Forelimb muscle (tissue), 1 donor: ENCODE results near the gene PCBP1. TPM values are rescaled to one million over a fixed set of nuclear protein-coding genes. Genes with fewer than 3 reads are reported as not detected.
A peak's percentile ranks its signal among the peaks of the same experiment; 100 is the strongest.
"Not testable (repeated sequence)": the region's sequence is repeated elsewhere in the genome, so short reads cannot be mapped to it uniquely, and the experiment has no call there.

ENCODE experiments used
- DNase-seq: peaks from one replicate; pipeline ENCODE4 v3.0.0-alpha.2; 2013; ENCODE audit warnings: low read depth
- polyA plus RNA-seq: library from polyadenylated mRNA; unstranded; fragments of 120-200 nt; gene quantifications from one replicate; pipeline ENCODE4 v1.2.1, GENCODE V29; 2013; ENCODE audit not compliant: insufficient read length

PCBP1 gene
- polyA plus RNA-seq, 1 donor, result 268 TPM

- DNase-seq, result no peak
Observed at GRCh38 chr2:70081221-70081620, 6.1 kb upstream of the PCBP1 start.

DNA sequence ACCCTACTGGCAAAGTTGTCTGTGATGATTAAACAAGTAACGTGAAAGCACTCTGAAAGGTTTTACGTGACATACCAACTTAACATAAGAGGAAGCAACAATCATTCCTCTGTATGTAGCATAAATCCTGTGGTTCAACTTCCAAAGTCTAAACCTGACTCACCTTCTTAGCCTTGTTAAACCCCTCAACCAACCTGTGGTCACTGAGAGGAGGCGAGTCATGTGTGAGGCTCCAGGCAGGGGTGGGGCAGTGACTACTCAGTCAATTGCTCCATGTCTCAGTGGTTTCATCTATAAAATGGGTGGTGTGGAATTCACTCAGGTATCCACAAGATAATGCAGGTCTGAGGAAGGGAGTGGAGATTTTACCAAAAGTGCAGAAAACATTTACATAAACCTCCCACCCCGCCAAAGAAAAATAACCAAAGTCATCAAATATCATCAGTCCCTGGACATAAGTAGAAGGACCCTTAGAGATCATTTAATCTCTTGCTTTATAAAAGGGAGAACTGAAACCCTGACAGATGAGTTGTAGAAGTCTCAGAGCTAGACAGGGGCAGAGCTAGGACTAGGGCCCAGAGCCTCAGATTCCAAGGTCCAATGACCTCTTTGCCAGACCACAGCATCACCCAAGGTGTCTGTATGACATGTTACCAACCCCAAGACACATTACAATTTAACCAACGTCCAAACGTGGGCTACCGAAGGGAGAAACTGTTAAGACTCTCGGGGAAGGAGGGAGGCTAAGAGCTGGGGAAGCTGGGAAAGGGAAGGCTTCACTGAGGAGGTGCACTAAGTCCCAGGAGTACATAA is 3.7 kb upstream of the PCBP1 start:
- DNase-seq, result no peak

DNA sequence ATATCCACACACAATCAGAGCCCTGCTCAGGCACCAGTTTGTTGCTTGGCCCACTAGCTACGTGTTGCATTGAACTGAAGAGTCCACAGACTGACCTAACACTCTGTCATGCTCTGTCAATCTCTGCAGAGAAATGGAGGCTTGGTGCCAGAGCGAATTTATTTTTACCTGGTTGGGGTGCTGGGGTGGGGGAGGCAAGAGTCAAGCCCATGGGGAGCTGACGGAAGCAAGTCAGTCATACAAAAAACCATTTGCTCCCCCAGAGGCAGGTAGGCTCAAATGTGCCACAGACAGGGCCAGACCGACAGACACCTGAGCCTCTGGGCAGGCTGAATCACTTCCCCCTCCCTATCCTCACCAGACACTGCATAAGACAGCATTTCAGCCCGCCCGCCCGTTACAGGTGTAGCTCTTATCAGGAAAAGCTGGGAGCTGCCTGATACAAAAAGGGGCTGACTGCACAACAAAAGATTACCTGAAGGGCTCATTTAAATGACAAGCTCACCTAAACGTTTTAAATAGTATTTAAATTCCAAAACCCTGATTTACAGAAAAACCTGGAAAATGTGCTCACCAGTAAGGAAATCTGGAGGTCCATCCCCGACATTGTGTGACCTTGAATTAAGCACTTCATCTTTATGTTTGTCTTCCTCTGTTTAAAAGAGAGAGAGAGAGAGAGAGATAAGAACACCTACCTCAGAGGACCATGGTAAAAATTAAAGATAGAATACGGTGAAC is 2.1 kb upstream of the PCBP1 start:
- no peak for DNase-seq

GRCh38 chr2:70085711-70086277 is 1.5 kb upstream of the PCBP1 start:
- no peak for DNase-seq

DNA sequence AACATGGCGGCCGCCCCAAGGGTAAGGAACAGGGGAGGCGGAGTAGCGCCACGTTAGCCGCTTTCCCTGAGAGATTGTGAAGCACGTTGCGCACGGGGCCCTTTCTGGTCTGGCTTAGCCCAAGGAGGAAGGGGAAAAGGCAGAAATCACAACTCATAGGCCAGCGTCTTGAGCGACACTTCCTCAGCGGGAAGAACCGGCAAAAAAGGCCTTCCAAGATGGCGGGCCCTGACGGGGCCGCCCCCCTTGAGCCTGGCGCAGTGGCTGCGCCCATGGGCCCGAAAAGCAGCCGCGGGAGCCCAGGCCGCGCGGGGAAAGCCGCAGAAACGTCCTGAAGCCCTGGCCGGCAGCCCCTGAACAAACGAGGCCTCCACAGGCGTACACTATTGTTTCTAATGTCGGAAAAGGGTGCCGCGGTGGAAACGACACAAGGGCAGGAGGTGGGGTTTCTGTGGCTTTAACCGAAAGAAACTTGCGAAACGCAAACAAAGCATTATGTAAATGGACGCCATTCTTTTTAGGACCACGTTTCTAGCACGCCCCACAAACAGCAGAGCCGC is 919 bp upstream of the PCBP1 start:
- peak; percentile 62 for DNase-seq

- DNase-seq, result no peak
Observed at GRCh38 chr2:70087702-70088597, 673 bp downstream of the PCBP1 start.

- DNase-seq, result no peak
Observed at GRCh38 chr2:70088598-70089219, 1.4 kb downstream of the PCBP1 start.

DNA sequence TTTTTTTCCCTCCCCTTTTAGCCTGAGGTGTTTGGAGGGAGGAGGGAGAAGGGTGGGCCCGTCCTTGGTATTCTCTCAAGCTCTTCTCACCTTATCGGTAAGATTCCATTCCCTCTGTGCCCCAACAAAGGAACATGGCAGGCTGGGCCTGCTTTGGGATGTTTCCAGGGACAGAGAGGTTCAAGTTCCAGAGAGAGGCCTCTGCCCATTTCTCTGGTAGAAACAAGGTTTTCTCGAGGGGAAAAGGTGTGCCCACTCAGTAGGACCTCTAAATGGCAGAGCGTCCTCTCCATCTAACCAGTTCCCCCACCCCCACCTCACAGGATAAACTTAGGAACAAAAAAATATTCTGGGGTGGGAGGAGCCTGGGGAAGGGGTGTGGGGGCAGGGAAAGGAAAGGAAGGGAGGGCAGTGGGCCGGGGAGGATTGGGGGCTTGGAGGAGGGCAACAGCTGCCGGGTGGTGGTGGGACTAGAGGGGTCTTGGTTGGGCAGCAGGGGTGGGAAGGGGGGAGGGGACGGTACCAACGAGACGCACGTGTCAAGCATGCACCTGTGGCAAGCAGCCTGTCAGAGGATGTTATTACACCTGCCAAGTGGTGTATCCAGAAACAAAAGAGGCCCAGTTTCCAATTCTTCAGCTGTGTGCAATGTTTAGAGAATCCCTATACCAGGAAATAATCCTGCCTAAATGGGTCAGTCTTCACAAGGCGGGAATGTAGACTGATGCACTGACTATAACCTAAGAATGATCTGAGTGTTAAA is 2.1 kb downstream of the PCBP1 start:
- no peak for DNase-seq

DNA sequence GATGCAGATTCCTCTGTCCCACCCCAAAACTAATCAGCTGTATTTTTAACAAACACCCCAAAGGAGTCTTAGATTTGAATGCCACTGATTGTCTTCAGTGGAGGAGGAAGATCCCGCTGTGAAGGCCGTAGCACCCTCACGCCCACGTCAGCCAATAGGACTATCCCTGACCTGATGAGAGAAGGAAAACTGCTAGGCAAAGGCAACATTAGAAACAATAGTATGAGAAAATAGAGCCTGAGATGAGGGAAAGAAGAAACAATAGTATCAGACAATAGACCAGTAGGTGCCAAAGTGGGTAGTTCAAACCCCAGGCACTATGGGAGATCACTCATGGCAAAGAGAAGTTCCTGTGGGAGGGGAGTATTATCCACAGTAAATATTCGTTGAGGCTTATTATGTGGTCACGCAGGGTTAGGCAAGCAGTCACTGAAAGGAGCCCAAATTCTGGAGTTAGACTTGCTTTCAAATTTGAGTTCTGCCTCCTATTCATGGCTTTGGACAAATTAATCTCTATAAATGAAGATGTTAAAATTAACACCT is 2.8 kb downstream of the PCBP1 start:
- DNase-seq, result no peak

- DNase-seq, result no peak
Observed at GRCh38 chr2:70090706-70091334, 3.5 kb downstream of the PCBP1 start.

DNA sequence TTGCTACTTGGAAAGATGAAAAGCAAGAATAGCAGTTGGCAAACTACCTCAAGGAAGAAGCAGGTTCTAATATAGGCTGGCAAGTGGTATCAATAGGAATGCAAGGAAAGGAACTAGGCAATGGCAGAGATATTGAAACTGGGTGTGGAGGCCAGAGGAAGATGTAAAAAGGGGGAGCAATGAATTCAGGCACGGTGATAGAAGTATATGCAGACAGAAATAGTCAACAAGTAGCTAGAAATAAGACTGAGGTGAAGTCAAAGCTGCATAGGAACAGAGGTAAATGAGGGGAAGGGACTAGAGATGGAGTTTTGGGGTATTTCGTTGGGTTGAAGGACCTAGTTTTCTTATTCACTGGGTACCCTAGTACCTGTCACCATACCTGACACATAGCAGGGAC is 4.1 kb downstream of the PCBP1 start:
- no peak for DNase-seq

DNA sequence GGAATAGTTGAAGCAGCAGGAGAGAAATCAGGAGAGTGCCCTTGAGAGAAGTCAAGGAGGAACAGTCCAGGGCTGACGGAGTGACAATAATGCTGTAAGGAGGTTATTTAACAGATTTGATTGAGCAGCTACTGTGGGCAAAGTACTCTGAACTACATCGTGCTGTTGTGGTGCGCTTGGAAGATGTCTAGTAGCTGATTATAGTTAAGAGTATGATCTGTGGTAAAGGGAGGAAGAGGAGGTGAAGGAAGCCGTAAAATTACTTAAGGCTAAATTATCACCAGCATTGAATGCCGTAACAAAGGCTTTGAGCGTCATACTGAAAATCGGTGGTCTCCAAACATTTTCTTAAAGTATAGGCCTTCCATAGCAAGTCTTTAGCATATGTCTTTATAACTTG is 4.5 kb downstream of the PCBP1 start:
- DNase-seq, result no peak

- not testable (repeated sequence) for DNase-seq
Observed at GRCh38 chr2:70092576-70093243, 5.4 kb downstream of the PCBP1 start.

GRCh38 chr2:70094171-70094977 is 7.1 kb downstream of the PCBP1 start:
- no peak for DNase-seq

- DNase-seq, result no peak
Observed at GRCh38 chr2:70094978-70095719, 7.9 kb downstream of the PCBP1 start.

- no peak for DNase-seq
Observed at GRCh38 chr2:70095720-70096670, 8.7 kb downstream of the PCBP1 start.
